ENCODE data around the gene ARHGAP26.

The ARHGAP26 gene

DNA sequence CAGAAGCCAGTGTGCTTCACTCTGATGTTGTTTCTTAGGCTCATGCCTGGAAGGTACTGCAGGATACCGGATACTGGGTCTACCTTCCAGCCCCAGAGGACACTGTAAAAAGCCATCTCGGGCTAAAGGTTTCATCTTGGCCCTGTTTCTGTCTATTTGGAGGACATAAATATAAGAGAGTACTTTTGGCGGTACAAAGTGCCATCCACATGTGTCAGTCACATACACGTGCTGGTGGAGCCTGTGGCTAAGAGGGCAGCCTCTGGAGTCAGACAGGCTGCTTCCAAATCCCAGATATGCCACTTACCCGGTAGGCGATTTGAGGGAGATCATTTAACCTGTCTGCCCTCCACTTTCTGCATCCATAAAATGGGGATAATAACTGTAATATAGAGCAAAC, 472.9 kb downstream of the ARHGAP26 start:
- DNase-seq, result no peak

DNA sequence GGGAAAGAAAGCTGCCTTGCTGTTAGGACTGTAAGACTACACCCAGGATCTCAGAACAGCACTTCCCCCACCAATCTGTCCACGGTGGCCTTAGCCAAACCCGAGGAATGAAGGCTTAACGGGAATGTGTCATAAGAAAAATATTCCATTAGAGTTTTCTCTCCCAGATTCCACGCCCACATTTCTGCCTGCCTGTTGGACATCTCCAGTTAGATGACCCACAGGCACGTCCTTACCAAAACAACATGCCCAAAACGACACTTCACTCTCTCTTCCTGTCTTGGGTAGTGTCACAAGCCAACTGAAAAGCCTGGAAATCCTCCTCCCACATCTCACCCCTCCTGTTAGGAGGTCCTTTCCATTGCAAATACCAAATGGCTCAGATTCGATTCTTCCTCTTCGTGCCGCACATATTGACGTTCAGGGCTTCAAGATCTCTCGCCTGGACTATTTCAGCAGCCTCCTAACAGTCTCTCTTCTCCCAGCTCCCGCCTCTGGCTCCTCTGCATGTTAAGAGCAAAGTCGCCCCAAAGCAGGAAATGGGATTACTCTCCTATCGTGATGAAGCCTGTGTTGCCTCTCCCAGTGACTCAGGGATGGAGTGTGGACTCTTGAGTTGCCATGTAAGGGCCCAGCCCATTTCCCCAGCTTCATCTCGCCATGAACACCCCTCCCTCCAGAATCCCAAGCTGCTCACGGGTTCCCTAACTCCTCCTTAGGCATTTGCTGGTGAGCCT, 474.0 kb downstream of the ARHGAP26 start:
- DNase-seq, result no peak

DNA sequence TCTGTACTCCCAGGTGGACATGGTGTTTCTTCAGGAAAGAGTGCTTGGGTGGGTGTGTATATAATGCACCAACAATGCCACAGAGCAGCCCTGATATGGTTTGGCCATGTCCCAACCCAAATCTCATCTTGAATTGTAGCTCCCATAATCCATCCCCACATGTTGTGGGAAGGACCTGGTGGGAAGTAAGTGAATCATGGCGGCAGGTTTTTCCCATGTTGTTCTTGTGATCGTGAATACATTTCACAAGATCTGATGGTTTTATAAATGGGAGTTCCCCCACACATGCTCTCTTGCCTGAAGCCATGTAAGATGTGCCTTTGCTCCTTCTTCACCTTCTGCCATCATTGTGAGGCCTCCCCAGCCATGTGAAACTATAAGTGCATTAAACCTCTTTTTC, 474.8 kb downstream of the ARHGAP26 start:
- DNase-seq, result no peak

DNA sequence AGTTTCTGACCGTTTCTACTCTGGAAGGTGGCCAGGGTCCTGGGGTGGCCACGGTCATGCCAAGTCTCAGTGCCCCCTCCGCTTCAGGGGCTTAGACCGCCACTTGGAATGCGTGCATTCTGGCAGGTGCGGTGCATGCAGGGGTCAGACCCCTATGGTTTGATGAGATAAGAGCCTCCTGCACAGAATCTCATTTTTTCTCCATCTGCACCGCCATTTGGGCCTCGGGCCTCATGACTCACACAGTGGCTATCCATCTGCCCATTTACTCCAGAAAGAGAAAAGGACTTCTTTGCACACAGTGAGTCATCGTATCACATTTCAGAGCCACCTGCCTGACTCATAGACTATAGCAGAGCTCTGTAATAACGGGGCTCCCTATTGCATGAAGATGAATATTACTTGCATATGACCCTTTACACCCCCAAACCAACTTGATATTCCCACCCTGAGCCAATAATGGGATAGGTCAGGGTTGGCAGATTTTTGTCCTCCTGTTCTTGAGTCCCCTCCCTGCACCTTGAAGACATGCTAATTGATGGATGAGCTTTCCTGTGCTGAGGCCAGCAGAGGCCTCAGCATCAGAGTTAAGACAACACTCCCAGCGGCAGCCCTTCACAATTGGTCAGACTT, 475.9 kb downstream of the ARHGAP26 start:
- DNase-seq, result peak; percentile 9

DNA sequence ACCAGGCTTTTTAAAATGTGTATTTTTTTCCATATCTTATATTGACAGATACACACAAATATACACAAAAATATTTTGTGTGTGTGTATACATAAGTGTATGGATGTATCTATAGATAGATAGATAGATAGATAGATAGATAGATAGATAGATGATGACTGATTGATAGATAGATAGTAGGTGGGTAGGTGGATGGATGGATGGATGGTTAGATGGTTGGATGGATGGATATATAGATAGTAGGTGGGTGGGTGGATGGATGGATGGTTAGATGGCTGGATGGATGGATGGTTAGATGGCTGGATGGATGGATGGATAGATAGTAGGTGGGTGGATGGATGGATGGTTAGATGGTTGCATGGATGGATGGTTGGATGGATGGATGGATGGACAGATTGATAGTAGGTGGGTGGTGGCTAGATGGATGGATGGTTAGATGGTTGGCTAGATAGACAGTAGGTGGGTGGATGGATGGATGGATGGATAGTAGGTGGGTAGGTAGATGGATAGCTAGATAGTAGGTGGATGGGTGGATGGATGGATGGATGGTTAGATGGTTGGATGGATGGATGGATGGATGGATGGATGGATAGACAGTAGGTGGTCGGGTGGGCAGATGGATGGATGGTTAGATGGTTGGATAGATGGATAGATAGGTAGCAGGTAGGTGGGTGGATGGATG, 477.1 kb downstream of the ARHGAP26 start:
- DNase-seq, result no peak

DNA sequence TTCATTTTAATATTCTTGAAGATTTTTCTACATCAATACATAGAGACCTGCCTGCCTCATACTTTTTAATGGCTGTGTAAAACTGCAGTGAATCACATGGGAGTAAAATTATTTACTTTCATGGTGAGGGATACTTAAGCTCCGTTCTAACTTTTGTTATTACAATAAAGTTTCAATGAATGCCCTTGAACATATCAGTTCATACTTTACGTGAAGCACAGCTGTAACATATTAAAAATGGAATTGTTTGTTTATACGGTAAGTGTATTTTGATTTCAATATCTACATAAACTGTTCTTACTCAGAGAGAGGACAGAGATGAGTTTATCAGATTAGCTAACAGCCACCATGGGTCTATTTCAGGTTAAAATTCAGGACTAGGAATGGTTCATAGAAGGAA, 478.2 kb downstream of the ARHGAP26 start:
- DNase-seq, result no peak

DNA sequence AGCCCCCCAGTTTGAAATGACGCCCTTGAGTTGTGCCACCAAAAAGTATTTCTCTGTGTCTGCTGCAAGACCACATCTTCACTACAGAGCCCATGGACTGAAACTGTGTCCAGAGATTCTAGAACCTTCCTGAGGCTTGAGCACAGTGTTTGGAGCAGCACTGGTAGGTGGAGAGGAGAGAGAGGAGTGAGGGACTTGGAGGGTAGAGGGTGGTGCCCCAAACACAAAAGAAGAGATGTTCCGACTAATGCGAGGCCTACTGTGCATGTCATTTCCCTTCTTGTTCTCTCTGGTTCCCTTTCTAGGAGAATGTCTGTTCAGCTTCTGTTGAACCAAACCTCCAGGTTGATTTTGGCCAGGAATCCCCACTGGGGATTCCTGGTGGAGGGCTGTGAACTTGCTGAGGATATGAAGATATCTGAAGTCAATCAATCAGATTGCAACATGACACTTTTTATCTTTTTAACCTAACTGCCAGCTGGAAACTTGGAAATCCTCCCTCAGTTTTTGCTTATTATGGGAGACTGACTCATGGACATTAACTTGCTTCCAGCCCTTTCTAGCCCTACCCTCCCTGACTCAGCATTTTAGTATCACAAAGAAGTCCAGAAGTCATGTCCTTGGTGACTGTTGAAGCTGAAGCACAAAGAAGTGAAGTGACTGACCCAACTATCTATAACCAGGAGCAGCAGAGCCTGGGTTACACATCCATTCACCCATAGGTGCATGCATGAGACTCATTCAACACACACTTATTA, 478.8 kb downstream of the ARHGAP26 start:
- no peak for DNase-seq

DNA sequence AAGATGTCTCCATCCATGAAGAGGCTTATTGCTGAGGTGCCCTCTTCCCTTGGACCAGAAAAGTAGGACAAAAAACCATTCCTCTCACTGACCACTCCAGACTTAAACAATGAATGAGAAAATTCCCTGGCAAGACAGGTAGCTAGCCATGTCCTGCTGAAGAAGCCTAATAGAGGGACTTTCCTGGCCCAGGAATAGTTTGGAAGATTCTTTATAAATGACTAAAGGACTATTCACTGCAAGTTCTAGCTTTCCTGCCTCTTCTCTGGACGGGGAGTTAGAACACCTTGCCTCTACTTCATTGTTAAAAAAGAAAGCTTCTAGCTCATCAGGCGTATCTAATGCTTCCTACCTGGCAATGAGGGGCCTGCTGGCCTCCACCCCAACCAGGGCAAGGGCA, 479.7 kb downstream of the ARHGAP26 start:
- no peak for DNase-seq

DNA sequence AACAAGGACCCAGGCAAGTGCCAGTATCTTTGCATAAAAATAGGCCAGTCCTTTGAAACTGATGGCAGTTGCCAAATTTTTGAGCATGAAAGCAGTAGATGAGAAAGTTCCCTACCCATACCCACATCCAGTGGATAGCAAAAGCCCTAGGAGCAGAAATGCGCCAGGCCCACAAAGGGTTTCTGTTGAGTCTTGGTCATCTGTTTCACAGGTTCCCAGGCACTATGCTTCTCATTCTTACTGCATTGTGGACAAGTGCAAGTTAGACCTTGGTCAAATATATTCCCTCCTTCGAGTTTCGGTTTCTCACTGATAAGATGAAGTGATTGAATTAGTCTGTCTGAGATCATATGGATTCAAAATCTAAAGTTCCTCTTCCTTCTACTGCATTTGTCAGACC, 481.0 kb downstream of the ARHGAP26 start:
- no peak for DNase-seq

DNA sequence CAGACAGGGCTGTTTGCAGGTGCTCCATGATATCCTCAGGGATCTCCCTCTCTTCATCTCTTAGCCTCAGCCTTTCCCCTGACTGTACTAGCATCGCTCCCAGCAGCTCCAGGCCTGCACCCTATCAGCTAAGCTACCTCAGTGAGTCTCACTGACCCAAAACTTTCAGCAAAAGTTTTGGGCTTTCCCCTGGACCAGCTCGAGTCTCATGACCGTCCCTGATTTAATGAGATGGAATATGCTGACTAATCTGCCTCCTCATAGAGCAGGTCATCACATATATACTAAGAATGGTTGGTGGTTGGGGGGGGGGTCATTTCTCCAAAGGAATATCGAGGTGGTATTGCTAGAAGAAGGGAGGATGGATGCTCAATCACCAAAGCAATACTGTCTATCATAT, 481.8 kb downstream of the ARHGAP26 start:
- no peak for DNase-seq

DNA sequence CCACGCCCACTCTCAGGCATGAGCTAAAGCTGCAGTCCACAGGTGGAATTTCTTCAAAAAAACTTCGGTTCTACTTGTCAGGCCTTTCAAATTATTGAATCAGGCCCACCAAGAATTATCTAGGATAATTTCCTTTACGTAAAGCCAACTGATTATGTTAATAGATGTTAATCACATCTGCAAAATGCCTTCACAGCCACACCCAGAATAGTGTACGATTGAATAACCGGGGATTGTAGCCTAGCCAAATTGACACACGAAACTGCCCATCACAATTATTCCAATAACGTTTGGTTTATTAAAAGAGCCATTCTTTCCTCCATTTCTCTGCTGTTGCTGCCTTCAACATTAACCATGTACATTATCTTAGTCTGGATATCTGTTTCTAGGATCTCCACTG, 484.6 kb downstream of the ARHGAP26 start:
- DNase-seq, result no peak

DNA sequence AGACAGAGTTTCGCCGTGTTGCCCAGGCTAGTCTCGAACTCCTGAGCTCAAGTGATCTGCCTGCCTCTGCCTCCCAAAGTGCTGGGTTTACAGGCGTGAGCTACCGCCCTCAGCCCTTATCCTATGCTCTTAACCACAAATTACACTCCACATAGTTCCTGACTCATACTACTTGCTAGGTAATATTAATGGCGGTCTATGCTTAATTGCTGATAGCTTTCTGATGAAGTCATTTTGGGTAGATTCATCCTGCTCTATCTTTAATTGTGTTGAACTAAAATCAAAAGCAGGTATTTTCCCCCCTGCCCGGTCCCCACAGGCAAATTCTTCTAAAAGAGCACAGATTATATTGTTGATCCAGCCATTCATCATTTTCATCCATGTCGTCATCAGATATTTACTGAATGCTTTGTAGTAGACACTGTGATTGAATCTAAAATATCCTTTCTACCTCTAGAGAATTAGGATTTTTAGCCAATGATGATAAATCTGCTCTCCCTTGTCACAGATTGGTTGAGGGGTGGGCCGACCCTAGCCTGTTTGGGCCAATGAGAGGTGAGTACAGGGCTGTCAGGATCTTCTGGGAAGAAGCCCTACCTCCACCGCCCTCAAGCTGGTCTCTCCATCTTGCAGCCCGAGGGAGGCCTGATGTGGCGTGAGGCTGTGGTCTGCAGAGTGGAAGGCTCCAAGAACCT, 488.5 kb downstream of the ARHGAP26 start:
- DNase-seq, result no peak

DNA sequence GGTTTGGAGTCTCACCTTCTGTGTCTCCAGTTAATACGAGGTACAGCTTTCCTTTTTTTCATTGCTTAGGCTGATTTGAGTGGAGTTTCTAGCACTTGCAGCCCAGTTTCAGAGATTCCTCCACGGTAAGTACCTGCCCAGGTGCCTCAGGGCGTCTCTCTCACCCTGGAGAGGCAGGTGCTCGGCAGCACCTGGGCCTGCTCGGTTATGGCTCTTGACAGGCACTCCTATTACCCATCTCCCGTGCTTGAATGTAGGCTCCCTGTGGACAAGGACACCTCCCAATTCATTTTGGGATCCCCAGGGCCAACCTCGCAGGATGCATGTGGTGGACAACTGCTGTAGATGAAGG, 489.1 kb downstream of the ARHGAP26 start:
- no peak for DNase-seq

DNA sequence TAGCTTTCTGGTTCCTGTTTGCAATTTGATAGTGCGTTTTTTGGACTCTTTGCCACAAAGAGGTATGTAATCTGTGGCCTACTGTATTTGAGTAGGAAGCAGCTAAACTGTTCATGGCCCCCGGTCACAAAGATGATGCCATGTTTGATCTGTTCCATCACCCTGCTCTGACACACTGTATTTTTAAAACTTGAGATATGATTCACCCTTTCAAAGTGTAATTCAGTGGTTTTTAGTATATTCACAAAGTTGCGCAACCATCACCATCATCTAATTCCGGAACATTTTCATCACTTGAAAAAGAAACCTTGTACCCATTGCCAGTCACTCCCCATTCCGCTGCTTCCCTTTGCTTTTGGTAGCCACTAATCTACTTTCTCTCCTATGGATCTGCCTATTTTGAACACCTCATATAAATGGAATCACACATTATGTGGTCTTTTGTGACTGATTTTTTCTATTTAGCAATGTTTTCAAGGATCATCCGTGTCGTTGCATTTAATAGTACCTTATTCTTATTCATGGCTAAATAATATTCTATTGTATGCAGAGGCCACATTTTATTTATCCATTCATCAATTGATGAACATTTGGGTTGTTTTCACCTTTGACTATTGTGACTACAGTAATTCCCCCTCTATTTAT, 491.7 kb downstream of the ARHGAP26 start:
- no peak for DNase-seq

DNA sequence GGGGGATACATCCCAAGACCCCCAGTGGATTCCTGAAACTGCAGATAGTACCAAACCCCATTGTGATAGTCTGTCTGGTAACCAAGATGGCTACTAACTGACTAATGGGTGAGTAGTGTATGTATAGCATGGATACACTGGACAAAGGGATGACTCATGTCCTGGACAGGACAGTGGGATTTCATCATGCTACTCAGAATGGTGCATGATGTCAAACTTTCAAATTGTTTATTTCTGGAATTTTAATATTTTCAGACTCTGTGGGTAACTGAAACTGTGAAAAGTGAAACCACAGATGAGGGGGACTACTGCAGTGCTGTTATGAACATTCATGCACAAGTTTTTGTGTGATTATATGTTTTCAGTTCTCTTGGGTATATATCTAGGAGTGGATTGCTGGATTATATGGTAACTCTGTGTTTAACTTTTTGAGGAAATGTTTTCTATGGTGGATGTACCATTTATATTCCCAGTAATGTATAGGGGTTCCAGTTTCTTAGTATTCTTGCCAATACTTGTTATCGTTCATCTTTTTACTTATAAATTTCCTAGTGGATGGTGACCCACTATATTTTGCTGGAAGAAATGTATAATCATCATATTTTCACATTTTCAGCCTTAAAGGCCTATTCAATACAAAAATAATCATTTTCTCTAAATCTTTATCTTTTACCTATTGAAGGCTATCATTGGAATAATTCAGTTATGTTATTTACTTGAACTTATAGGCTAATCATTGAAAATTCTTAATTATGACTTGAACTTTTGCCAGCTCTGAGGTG, 492.4 kb downstream of the ARHGAP26 start:
- no peak for DNase-seq

DNA sequence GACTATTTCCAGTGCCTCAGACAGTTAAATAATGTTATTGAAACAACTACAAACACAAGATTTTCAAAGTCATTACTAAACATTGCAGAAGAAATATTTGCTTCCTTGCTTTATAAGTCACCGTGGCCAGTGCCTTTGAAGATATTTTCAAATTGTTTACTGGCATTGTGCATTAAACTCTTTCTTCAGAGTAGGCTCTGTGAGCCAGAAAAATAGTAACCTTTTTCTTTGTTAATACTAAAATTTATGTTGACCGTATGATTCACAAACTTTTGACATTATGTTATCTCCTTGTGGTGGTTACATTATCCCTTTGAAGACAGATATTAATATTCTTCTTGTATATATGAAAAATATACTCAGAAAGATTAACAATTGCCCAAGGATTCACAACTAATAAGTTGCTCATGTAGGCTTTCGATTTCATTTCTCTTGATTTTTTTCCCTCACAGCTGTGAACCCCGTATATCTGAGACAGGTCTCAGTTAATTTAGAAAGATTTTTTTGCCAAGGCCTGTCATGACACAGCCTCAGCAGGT, 493.2 kb downstream of the ARHGAP26 start:
- DNase-seq, result no peak

DNA sequence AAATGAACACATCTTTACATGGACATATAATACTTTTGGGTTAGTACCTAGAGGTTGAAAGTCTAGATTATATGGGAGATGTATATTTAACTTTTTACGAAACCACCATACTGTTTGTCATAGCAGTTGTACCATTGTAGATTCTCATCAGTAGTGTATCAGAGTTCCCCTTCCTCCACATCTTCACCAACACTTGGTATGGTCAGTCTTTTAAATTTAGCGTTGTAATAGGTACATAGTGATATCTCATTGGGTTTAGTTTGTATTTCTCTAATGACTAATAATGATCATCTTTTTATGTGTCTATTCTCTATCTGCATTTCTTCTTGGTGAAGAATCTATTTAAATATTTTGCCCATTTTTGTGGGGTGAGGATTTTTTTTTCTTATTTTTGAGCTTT, 495.8 kb downstream of the ARHGAP26 start:
- DNase-seq, result no peak

DNA sequence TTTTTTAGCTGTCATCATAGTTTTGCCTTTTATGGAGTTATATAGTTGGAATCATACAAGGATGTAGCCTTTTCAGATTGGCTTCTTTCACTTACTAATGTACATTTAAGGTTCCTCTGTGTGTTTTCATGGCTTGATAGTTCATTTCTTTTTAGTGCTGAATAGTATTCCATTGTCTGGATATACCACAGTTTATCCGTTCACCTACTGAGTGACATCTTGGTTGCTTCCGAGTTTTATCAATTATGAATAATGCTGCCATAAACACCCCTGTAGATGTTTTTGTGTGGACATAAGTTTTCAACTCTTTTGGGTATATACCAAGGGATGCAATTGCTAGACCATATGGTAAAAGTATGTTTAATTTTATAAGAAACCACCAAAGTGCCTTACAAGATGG, 497.0 kb downstream of the ARHGAP26 start:
- DNase-seq, result no peak

DNA sequence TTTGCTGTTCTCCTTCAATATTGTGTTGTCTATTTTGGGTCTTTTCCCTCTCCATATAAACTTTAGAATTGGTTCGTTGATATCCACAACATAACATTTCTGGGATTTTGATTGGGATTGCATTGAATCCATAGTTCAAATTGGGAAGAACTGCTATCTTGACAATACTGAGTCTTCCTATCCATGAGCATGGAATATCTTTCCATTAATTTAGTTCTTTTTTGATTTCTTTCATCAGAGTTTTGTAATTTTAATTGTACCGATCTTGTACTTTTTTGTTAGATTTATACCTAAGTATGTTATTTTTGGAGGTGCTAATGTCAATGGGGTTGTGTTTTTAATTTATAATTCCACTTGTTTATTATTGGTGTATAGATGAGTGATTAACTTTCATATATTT, 498.2 kb downstream of the ARHGAP26 start:
- no peak for DNase-seq

DNA sequence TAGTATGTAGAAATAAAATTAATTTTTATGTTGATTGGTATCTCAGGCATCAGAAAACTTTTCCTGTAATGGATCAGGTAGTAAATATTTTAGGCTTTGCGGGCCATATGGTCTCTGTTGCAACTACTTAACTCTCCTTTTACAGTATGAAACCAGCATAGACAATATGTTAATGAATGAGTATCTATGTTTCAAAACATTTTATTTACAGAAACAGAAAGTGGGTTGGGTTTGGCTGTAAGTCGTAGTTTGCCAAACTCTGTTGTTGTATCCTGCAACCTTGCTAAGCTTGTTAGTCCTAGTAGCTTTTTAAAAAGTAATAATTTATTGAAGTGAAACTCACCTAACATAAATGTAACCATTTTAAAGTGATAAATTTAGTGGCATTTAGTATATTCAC, 501.3 kb downstream of the ARHGAP26 start:
- DNase-seq, result no peak

DNA sequence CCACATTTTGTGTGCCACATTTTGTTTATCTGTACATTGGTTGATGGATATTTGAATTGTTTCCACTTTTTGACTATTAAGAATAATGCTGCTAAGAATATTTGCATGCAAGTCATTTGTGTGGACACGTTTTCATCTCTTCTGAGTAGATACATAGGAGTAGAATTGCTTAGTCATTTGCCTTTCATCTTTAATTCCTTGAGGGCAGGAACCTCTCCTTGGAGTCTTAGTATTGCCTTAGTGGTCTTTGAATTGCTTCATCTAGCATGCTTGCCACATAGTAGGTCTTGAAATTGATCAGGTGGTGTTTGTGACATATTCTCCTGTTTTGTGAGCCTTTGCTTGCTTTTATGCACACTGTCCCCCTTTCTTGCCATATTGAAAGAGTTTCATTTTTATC, 504.8 kb downstream of the ARHGAP26 start:
- no peak for DNase-seq

Data from NK-92 treated with Interleukin-12 subunit alpha and Interleukin-12 subunit beta, amount 100 ng/mL, for 24 hours (cell line).